H9 (cell line): ENCODE results near the gene CCNL1. TPM values are rescaled to one million over a fixed set of nuclear protein-coding genes. Genes with fewer than 3 reads are reported as not detected.

Experiments used
- DNase-seq: peaks from one replicate; pipeline ENCODE4 v3.0.0-alpha.2; 2017
- H2AFZ ChIP-seq: one replicate; pipeline ENCODE4 v1.6.1; 2013; ENCODE audit warnings: mild to moderate bottlenecking, low read length, control low read depth, moderate library complexity
- H2AK5ac ChIP-seq: 2 replicates; pipeline ENCODE4 v1.6.1; 2013; ENCODE audit warnings: low read length, control low read depth, mixed read lengths; ENCODE audit not compliant: insufficient read length
- H2BK120ac ChIP-seq: one replicate; pipeline ENCODE4 v1.6.1; 2013; ENCODE audit warnings: low read depth, mild to moderate bottlenecking, low read length, control low read depth, inconsistent platforms; ENCODE audit not compliant: poor library complexity, severe bottlenecking
- H2BK12ac ChIP-seq: 2 replicates; pipeline ENCODE4 v1.6.1; 2013; ENCODE audit warnings: low read length, control low read depth, mixed read lengths, low read depth; ENCODE audit not compliant: insufficient read length
- H2BK15ac ChIP-seq: 2 replicates; pipeline ENCODE4 v1.6.1; 2013; ENCODE audit warnings: low read depth, low read length, control low read depth
- H2BK20ac ChIP-seq: one replicate; pipeline ENCODE4 v1.6.1; 2013; ENCODE audit warnings: low read depth, mild to moderate bottlenecking, low read length, control low read depth, inconsistent platforms; ENCODE audit not compliant: poor library complexity, severe bottlenecking
- H2BK5ac ChIP-seq: 2 replicates; pipeline ENCODE4 v1.6.1; 2013; ENCODE audit warnings: low read length, control low read depth, mixed read lengths; ENCODE audit not compliant: insufficient read length
- H3K14ac ChIP-seq: 2 replicates; pipeline ENCODE4 v1.6.1; 2013; ENCODE audit warnings: low read length, control low read depth; ENCODE audit not compliant: insufficient read depth
- H3K18ac ChIP-seq: 2 replicates; pipeline ENCODE4 v1.6.1; 2013; ENCODE audit warnings: low read depth, mild to moderate bottlenecking, mixed read lengths, low read length, control low read depth; ENCODE audit not compliant: insufficient read length
- H3K23ac ChIP-seq: 2 replicates; pipeline ENCODE4 v1.6.1; 2013; ENCODE audit warnings: low read length, control low read depth, mixed read lengths, low read depth; ENCODE audit not compliant: insufficient read length
- H3K23me2 ChIP-seq: 2 replicates; pipeline ENCODE4 v1.6.1; 2013; ENCODE audit warnings: low read depth, mild to moderate bottlenecking, mixed read lengths, low read length, control low read depth; ENCODE audit not compliant: insufficient read length, poor library complexity, severe bottlenecking
- H3K27ac ChIP-seq: 2 replicates; pipeline ENCODE4 v1.5.1; 2013; ENCODE audit warnings: low read length, control low read depth, mixed read lengths, low read depth; ENCODE audit not compliant: insufficient read length
- H3K27me3 ChIP-seq: 2 replicates; pipeline ENCODE4 v1.6.1; 2013; ENCODE audit warnings: low read length, control low read depth, inconsistent platforms; ENCODE audit not compliant: insufficient read depth
- H3K4ac ChIP-seq: 2 replicates; pipeline ENCODE4 v1.6.1; 2013; ENCODE audit warnings: low read depth, mild to moderate bottlenecking, control low read depth, inconsistent platforms, low read length, moderate library complexity
- H3K4me1 ChIP-seq: 2 replicates; pipeline ENCODE4 v1.6.1; 2013; ENCODE audit warnings: low read length, control low read depth, inconsistent platforms; ENCODE audit not compliant: insufficient read depth
- H3K4me2 ChIP-seq: 2 replicates; pipeline ENCODE4 v1.6.1; 2013; ENCODE audit warnings: low read length, control low read depth, mixed read lengths; ENCODE audit not compliant: insufficient read length, insufficient read depth
- H3K56ac ChIP-seq: 2 replicates; pipeline ENCODE4 v1.6.1; 2013; ENCODE audit warnings: low read depth, mild to moderate bottlenecking, mixed read lengths, low read length, control low read depth; ENCODE audit not compliant: insufficient read length
- H3K79me1 ChIP-seq: 2 replicates; pipeline ENCODE4 v1.6.1; 2013; ENCODE audit warnings: low read depth, mild to moderate bottlenecking, moderate library complexity, low read length, control low read depth, inconsistent platforms; ENCODE audit not compliant: insufficient read depth, poor library complexity, severe bottlenecking
- H3K79me2 ChIP-seq: 2 replicates; pipeline ENCODE4 v1.6.1; 2013; ENCODE audit warnings: low read length, control low read depth, inconsistent platforms; ENCODE audit not compliant: insufficient read depth
- H3K9ac ChIP-seq: 2 replicates; pipeline ENCODE4 v1.6.1; 2013; ENCODE audit warnings: low read length, control low read depth, mixed read lengths; ENCODE audit not compliant: insufficient read length; ENCODE audit errors: extremely low read depth
- H3K9me3 ChIP-seq: one replicate; pipeline ENCODE4 v1.6.1; 2013; ENCODE audit warnings: low read depth, low read length, inconsistent platforms; ENCODE audit not compliant: control insufficient read depth
- H3T11ph ChIP-seq: one replicate; pipeline ENCODE4 v1.6.1; 2013; ENCODE audit warnings: mild to moderate bottlenecking, low read length, control low read depth, inconsistent platforms
- H4K20me1 ChIP-seq: one replicate; pipeline ENCODE4 v1.6.1; 2013; ENCODE audit not compliant: control insufficient read depth, insufficient read length, insufficient read depth
- H4K5ac ChIP-seq: 2 replicates; pipeline ENCODE4 v1.6.1; 2013; ENCODE audit warnings: low read depth, mild to moderate bottlenecking, mixed read lengths, low read length, control low read depth; ENCODE audit not compliant: insufficient read length
- H4K8ac ChIP-seq: replicated peaks from 2 replicates; pipeline ENCODE4 v1.6.1; 2013; ENCODE audit warnings: low read length, control low read depth, mixed read lengths, low read depth; ENCODE audit not compliant: insufficient read length
- H4K91ac ChIP-seq: 2 replicates; pipeline ENCODE4 v1.6.1; 2013; ENCODE audit warnings: low read depth, mild to moderate bottlenecking, moderate library complexity, mixed read lengths, low read length, control low read depth; ENCODE audit not compliant: insufficient read length
- H3K27ac Mint-ChIP-seq, 3 experiments: 2 replicates in 2 of 3; 3 replicates in 1 of 3; pipeline ENCODE4 v1.8.0; 2020 to 2021; ENCODE audit warnings: mixed read lengths in 3 of 3, mild to moderate bottlenecking in 1 of 3, moderate library complexity in 1 of 3
- H3K27me3 Mint-ChIP-seq: 2 replicates; pipeline ENCODE4 v1.8.0; 2021; ENCODE audit warnings: low read depth, mild to moderate bottlenecking, moderate library complexity, mixed read lengths
- H3K36me3 Mint-ChIP-seq, 3 experiments: 2 replicates in 2 of 3; 3 replicates in 1 of 3; pipeline ENCODE4 v1.8.0; 2020 to 2021; ENCODE audit warnings: low read depth in 3 of 3, mixed read lengths in 3 of 3; ENCODE audit not compliant: insufficient read depth in 1 of 3
- H3K4me1 Mint-ChIP-seq, 2 experiments: 2 replicates each; pipeline ENCODE4 v1.8.0; 2020; ENCODE audit warnings: mixed read lengths in 2 of 2
- H3K4me3 Mint-ChIP-seq, 2 experiments: 2 replicates in 1 of 2; 3 replicates in 1 of 2; pipeline ENCODE4 v1.8.0; 2020 to 2021; ENCODE audit warnings: mild to moderate bottlenecking in 2 of 2, mixed read lengths in 2 of 2, moderate library complexity in 1 of 2
- H3K9me3 Mint-ChIP-seq, 2 experiments: 2 replicates in 1 of 2; 3 replicates in 1 of 2; pipeline ENCODE4 v1.8.0; 2020; ENCODE audit warnings: mild to moderate bottlenecking in 2 of 2, mixed read lengths in 2 of 2, moderate library complexity in 1 of 2
- WGBS: extraction: QIAGEN DNeasy Blood & Tissue Kit; methylation state at CpG from one replicate; pipeline ENCODE4 v1.1.7; 2013; ENCODE audit warnings: missing lambda C conversion rate, low lambda C conversion rate, mixed read lengths; ENCODE audit not compliant: insufficient read length; ENCODE audit errors: extremely low coverage; 5-methylcytosine and 5-hydroxymethylcytosine counted together
- total RNA-seq: library from RNA; stranded (reverse); gene quantifications from 2 replicates; pipeline ENCODE4 v1.2.1, GENCODE V29; 2021
- TF ChIP-seq, protein P1 (sequence below): fragments of 200-600 bp; sonication (generic); conservative IDR thresholded peaks from 3 replicates; pipeline ENCODE4 v1.8.0; 2021; ENCODE audit warnings: antibody characterized with exemption, mild to moderate bottlenecking

CCNL1 gene
- total RNA-seq, 1 experiment from 2014 or later: 103 TPM

GRCh38 chr3:157133434-157134320 lies 26.3 kb downstream of the CCNL1 start:
- Mint-ChIP-seq H3K27ac (no peak overlapping the region; a peak in 1 of 7 replicates), H3K36me3 (peaks cover 0 to 6% (median 0%) of the 10 kb centered on the region in 3 experiments; a peak in 2 of 7 replicates), H3K4me3 (no peak overlapping the region), H3K27me3 (peaks cover 5% of the 10 kb centered on the region), H3K4me1 (peaks cover 23 to 35% of the 10 kb centered on the region in 2 experiments), H3K9me3 (peaks cover 2 to 4% of the 10 kb centered on the region in 2 experiments; a peak in 1 of 5 replicates)
- no peak overlapping the region for H2BK12ac ChIP-seq
- no peak overlapping the region for H4K5ac ChIP-seq
- H3K4ac ChIP-seq: no peak overlapping the region
- DNase-seq: no peak
- H3K18ac ChIP-seq: no peak overlapping the region
- TF ChIP-seq, protein P1, sequence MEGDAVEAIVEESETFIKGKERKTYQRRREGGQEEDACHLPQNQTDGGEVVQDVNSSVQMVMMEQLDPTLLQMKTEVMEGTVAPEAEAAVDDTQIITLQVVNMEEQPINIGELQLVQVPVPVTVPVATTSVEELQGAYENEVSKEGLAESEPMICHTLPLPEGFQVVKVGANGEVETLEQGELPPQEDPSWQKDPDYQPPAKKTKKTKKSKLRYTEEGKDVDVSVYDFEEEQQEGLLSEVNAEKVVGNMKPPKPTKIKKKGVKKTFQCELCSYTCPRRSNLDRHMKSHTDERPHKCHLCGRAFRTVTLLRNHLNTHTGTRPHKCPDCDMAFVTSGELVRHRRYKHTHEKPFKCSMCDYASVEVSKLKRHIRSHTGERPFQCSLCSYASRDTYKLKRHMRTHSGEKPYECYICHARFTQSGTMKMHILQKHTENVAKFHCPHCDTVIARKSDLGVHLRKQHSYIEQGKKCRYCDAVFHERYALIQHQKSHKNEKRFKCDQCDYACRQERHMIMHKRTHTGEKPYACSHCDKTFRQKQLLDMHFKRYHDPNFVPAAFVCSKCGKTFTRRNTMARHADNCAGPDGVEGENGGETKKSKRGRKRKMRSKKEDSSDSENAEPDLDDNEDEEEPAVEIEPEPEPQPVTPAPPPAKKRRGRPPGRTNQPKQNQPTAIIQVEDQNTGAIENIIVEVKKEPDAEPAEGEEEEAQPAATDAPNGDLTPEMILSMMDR: no peak
- H3K27me3 ChIP-seq: no peaks in the 10 kb centered on the region
- no peak overlapping the region for H3K23ac ChIP-seq
- no peak overlapping the region for H3K14ac ChIP-seq
- no peak overlapping the region for H4K8ac ChIP-seq
- H2BK20ac ChIP-seq: no peak overlapping the region
- H3K4me1 ChIP-seq: peaks cover 2% of the 10 kb centered on the region; the same call in 1 of the 2 replicates
- no peak overlapping the region for H3T11ph ChIP-seq
- WGBS: no CpG with 5 or more reads among the region's 4 CpGs
- no peak overlapping the region for H3K27ac ChIP-seq
- no peaks in the 10 kb centered on the region for H3K9me3 ChIP-seq
- no peak overlapping the region for H2BK15ac ChIP-seq
- no peaks in the 10 kb centered on the region for H4K20me1 ChIP-seq
- H3K79me2 ChIP-seq: no peaks in the 10 kb centered on the region
- H3K56ac ChIP-seq: no peak overlapping the region
- H2BK5ac ChIP-seq: no peak overlapping the region
- H3K79me1 ChIP-seq: no peaks in the 10 kb centered on the region
- no peak overlapping the region for H4K91ac ChIP-seq
- no peak overlapping the region for H2AK5ac ChIP-seq
- no peak overlapping the region for H2AFZ ChIP-seq
- no peak overlapping the region for H3K9ac ChIP-seq
- H2BK120ac ChIP-seq: no peak overlapping the region
- no peaks in the 10 kb centered on the region for H3K23me2 ChIP-seq
- no peak overlapping the region for H3K4me2 ChIP-seq
